ACC112 (cell line): ENCODE measurements around the gene SLC5A3.

Source experiments
- H2AFZ ChIP-seq: fragments of 200-600 bp; sonication (generic); one replicate; pipeline ENCODE4 v1.6.0; 2017; ENCODE audit warnings: antibody characterized with exemption, low read length; ENCODE audit not compliant: unreplicated experiment
- H3K27ac ChIP-seq: fragments of 200-600 bp; sonication (generic); 2 replicates; pipeline ENCODE4 v1.5.1; 2014; ENCODE audit warnings: low read depth, mild to moderate bottlenecking, antibody characterized with exemption, low read length, moderate library complexity
- H3K27me3 ChIP-seq: fragments of 200-600 bp; sonication (generic); 2 replicates; pipeline ENCODE4 v1.6.1; 2014; ENCODE audit warnings: mild to moderate bottlenecking, antibody characterized with exemption, low read length, moderate library complexity, mixed read lengths; ENCODE audit not compliant: insufficient read depth
- H3K36me3 ChIP-seq: fragments of 200-600 bp; sonication (generic); 2 replicates; pipeline ENCODE4 v1.6.1; 2016; ENCODE audit warnings: mild to moderate bottlenecking, antibody characterized with exemption, low read length, moderate library complexity, mixed read lengths; ENCODE audit not compliant: insufficient read depth
- H3K4me1 ChIP-seq: fragments of 200-600 bp; sonication (generic); one replicate; pipeline ENCODE4 v1.6.1; 2016; ENCODE audit warnings: low read length, mixed read lengths; ENCODE audit not compliant: insufficient read depth, unreplicated experiment, control insufficient read depth
- H3K4me3 ChIP-seq: fragments of 200-600 bp; sonication (generic); 2 replicates; pipeline ENCODE4 v1.5.1; 2014; ENCODE audit warnings: mild to moderate bottlenecking, low read depth, low read length
- H3K79me2 ChIP-seq: fragments of 200-600 bp; sonication (generic); one replicate; pipeline ENCODE4 v1.6.0; 2016; ENCODE audit warnings: low read length; ENCODE audit not compliant: control insufficient read depth, unreplicated experiment, insufficient read depth

The SLC5A3 gene

GRCh38 chr21:34039678-34040382, 33.5 kb upstream of the SLC5A3 start:
- no peaks in the 10 kb centered on the region for H3K79me2 ChIP-seq
- H3K27ac ChIP-seq: no peak overlapping the region
- H3K4me1 ChIP-seq: peaks cover 10% of the 10 kb centered on the region
- no peaks in the 10 kb centered on the region for H3K27me3 ChIP-seq
- no peaks in the 10 kb centered on the region for H3K36me3 ChIP-seq
- no peak overlapping the region for H2AFZ ChIP-seq
- H3K4me3 ChIP-seq: no peak overlapping the region

- no peaks in the 10 kb centered on the region for H3K27me3 ChIP-seq
- H3K4me3 ChIP-seq: no peak overlapping the region
- no peaks in the 10 kb centered on the region for H3K79me2 ChIP-seq
- no peak overlapping the region for H3K27ac ChIP-seq
- peaks cover 3% of the 10 kb centered on the region for H3K4me1 ChIP-seq
- H2AFZ ChIP-seq: no peak overlapping the region
- H3K36me3 ChIP-seq: no peaks in the 10 kb centered on the region
These were observed 30.6 kb upstream of the SLC5A3 start for GRCh38 chr21:34042735-34043134.

- Histone ChIP-seq H2AFZ (no peak overlapping the region), H3K4me3 (no peak overlapping the region), H3K36me3 (no peaks in the 10 kb centered on the region), H3K27me3 (no peaks in the 10 kb centered on the region), H3K4me1 (no peaks in the 10 kb centered on the region), H3K79me2 (no peaks in the 10 kb centered on the region), H3K27ac (no peak overlapping the region)
These were observed 30.0 kb upstream of the SLC5A3 start for GRCh38 chr21:34043333-34043732.

GRCh38 chr21:34046917-34047316, 26.5 kb upstream of the SLC5A3 start:
- Histone ChIP-seq H3K36me3 (no peaks in the 10 kb centered on the region), H3K79me2 (no peaks in the 10 kb centered on the region), H3K4me3 (no peak overlapping the region), H2AFZ (no peak overlapping the region), H3K27me3 (no peaks in the 10 kb centered on the region), H3K4me1 (no peaks in the 10 kb centered on the region), H3K27ac (no peak overlapping the region)

GRCh38 chr21:34047835-34048234, 25.5 kb upstream of the SLC5A3 start:
- Histone ChIP-seq H3K27me3 (no peaks in the 10 kb centered on the region), H2AFZ (no peak overlapping the region), H3K27ac (no peak overlapping the region)

GRCh38 chr21:34052171-34052570, 21.2 kb upstream of the SLC5A3 start:
- no peak overlapping the region for H3K27ac ChIP-seq
- H2AFZ ChIP-seq: no peak overlapping the region
- no peaks in the 10 kb centered on the region for H3K36me3 ChIP-seq
- no peaks in the 10 kb centered on the region for H3K27me3 ChIP-seq
- H3K4me3 ChIP-seq: no peak overlapping the region
- no peaks in the 10 kb centered on the region for H3K79me2 ChIP-seq
- no peaks in the 10 kb centered on the region for H3K4me1 ChIP-seq

More at GRCh38 chr21:34047835-34048234, 25.5 kb upstream of the SLC5A3 start:
- H3K4me1 ChIP-seq: no peaks in the 10 kb centered on the region
- H3K79me2 ChIP-seq: no peaks in the 10 kb centered on the region
- H3K36me3 ChIP-seq: no peaks in the 10 kb centered on the region
- no peak overlapping the region for H3K4me3 ChIP-seq

- Histone ChIP-seq H3K4me1 (no peaks in the 10 kb centered on the region), H3K27me3 (no peaks in the 10 kb centered on the region), H2AFZ (no peak overlapping the region), H3K36me3 (no peaks in the 10 kb centered on the region), H3K79me2 (no peaks in the 10 kb centered on the region), H3K27ac (no peak overlapping the region), H3K4me3 (no peak overlapping the region)
These were observed 19.1 kb upstream of the SLC5A3 start for GRCh38 chr21:34054259-34054658.

GRCh38 chr21:34055615-34056014, 17.8 kb upstream of the SLC5A3 start:
- Histone ChIP-seq H3K4me3 (no peak overlapping the region), H3K27ac (no peak overlapping the region), H3K36me3 (no peaks in the 10 kb centered on the region), H3K27me3 (no peaks in the 10 kb centered on the region), H3K79me2 (no peaks in the 10 kb centered on the region), H2AFZ (no peak overlapping the region), H3K4me1 (no peaks in the 10 kb centered on the region)

- H3K4me3 ChIP-seq: no peak overlapping the region
- no peaks in the 10 kb centered on the region for H3K4me1 ChIP-seq
- H3K27me3 ChIP-seq: peaks cover 12% of the 10 kb centered on the region
- H3K27ac ChIP-seq: no peak overlapping the region
- H2AFZ ChIP-seq: no peak overlapping the region
- H3K36me3 ChIP-seq: no peaks in the 10 kb centered on the region
- H3K79me2 ChIP-seq: no peaks in the 10 kb centered on the region
These were observed 11.4 kb upstream of the SLC5A3 start for GRCh38 chr21:34061983-34062382.

- Histone ChIP-seq H3K27me3 (peaks cover 12% of the 10 kb centered on the region), H3K27ac (no peak overlapping the region), H3K4me3 (no peak overlapping the region), H3K36me3 (no peaks in the 10 kb centered on the region), H3K4me1 (no peaks in the 10 kb centered on the region), H2AFZ (no peak overlapping the region), H3K79me2 (no peaks in the 10 kb centered on the region)
These were observed 8.4 kb upstream of the SLC5A3 start for GRCh38 chr21:34065027-34065426.

GRCh38 chr21:34071683-34072082, 1.7 kb upstream of the SLC5A3 start:
- Histone ChIP-seq H3K36me3 (no peaks in the 10 kb centered on the region), H3K4me3 (no peak overlapping the region), H3K27ac (no peak overlapping the region), H2AFZ (no peak overlapping the region), H3K27me3 (no peaks in the 10 kb centered on the region), H3K79me2 (peaks cover 26% of the 10 kb centered on the region), H3K4me1 (peaks cover 16% of the 10 kb centered on the region)
